ENCODE results near the gene MSI2.
A peak's percentile ranks its signal among the peaks of the same experiment; 100 is the strongest.

MSI2 gene

DNA sequence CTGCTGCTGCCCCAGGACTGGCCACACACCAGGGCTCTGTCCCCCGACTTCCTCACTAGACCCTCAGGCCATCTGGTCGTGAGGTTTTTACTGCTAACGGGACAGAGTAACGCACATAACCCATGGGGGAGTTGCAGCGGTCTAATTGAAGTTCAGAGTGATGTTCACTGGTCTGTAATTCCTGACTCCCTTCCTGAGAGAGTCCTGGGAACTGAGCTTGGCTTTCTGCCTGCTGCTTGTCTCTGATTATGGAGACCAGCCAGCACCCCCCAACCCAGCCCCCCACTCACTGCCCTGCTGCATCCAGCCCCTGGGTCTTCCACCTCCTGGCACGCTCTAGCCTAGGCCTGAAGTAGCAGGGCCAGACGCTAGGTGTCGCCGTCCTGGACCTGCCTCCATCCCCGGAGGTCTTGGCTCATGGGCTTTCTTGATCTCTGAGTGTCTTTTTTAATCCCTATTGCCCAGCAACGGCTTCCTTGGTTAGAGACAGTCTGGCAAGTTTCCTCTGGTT lies 295.8 kb downstream of the MSI2 start:
- DNase-seq (ENCODE audit: low read depth), result no peak
- no peak overlapping the region for H3K4me3 ChIP-seq (ENCODE audit: control insufficient read depth, low read depth, low read length)
- TF ChIP-seq, protein P1, sequence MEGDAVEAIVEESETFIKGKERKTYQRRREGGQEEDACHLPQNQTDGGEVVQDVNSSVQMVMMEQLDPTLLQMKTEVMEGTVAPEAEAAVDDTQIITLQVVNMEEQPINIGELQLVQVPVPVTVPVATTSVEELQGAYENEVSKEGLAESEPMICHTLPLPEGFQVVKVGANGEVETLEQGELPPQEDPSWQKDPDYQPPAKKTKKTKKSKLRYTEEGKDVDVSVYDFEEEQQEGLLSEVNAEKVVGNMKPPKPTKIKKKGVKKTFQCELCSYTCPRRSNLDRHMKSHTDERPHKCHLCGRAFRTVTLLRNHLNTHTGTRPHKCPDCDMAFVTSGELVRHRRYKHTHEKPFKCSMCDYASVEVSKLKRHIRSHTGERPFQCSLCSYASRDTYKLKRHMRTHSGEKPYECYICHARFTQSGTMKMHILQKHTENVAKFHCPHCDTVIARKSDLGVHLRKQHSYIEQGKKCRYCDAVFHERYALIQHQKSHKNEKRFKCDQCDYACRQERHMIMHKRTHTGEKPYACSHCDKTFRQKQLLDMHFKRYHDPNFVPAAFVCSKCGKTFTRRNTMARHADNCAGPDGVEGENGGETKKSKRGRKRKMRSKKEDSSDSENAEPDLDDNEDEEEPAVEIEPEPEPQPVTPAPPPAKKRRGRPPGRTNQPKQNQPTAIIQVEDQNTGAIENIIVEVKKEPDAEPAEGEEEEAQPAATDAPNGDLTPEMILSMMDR (IDR thresholded peaks at IDR 0.05; ENCODE audit: control insufficient read depth, insufficient read depth, low read depth, low read length, missing control alignments), result peak; percentile 49

DNA sequence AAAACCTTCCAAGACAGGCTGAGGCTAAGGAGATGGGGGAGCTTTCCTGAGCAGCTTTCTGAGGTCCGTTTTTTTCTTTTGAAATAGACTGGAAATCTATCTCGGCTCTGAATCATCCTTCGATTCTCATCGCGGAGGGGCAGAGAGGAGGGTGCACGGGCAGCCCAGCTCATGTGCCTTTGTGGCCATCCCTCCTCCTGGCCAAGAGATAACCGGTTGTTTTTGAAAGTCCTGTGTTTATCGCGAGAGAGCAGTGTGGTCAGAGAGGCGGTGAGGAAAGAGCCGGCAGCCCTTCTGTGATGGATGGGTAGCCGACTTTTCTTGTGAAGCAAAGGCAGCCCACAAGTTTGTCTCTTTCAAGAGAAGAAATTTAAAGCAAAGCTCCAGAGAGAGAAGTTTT lies 297.2 kb downstream of the MSI2 start:
- TF ChIP-seq, protein P1 (IDR thresholded peaks at IDR 0.05; ENCODE audit: control insufficient read depth, insufficient read depth, low read depth, low read length, missing control alignments), result no peak
- no peak overlapping the region for H3K4me3 ChIP-seq (ENCODE audit: control insufficient read depth, low read depth, low read length)
- no peak for DNase-seq (ENCODE audit: low read depth)

DNA sequence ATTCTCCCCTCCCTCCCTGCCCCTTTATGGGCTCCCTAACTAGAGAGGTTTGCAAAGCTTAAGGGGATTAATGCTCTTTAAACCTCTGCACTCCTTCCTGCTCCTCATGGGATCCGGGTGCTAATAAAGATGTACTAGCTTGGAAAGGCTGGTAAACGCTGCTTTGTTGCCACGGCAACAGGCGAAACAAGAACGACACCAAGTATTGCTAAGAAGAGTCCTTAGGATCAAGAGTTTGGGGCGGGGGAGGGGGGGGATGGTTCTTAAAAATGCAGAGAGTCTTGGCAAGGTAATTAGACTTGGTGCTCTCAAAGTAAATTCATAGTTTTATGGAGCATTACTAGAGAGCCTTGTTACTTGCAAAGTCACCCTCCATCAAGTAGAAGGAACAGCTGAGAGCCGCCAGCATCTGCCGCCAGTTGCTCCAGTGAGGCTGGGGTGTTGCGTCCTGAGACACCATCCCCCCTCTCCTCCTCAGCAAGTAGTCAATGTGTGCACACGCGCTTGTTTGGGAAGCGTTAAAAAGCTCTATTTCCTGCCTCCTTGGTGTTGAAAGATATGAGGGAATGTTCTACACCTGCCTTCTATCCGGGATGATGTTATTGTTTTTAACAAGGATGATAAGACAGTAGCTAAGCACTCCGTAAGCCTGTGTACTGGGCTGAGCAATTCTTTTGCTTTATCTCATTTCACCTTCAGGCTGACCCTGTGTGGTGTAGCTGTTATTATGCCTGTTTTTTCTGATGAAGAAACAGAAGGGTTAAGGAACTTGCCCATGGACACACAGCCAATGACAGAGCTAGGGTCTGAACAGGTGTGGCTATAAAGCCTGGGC lies 297.9 kb downstream of the MSI2 start:
- TF ChIP-seq, protein P1 (IDR thresholded peaks at IDR 0.05; ENCODE audit: control insufficient read depth, insufficient read depth, low read depth, low read length, missing control alignments), result no peak
- H3K4me3 ChIP-seq (ENCODE audit: control insufficient read depth, low read depth, low read length), result no peak overlapping the region
- DNase-seq (ENCODE audit: low read depth), result no peak

DNA sequence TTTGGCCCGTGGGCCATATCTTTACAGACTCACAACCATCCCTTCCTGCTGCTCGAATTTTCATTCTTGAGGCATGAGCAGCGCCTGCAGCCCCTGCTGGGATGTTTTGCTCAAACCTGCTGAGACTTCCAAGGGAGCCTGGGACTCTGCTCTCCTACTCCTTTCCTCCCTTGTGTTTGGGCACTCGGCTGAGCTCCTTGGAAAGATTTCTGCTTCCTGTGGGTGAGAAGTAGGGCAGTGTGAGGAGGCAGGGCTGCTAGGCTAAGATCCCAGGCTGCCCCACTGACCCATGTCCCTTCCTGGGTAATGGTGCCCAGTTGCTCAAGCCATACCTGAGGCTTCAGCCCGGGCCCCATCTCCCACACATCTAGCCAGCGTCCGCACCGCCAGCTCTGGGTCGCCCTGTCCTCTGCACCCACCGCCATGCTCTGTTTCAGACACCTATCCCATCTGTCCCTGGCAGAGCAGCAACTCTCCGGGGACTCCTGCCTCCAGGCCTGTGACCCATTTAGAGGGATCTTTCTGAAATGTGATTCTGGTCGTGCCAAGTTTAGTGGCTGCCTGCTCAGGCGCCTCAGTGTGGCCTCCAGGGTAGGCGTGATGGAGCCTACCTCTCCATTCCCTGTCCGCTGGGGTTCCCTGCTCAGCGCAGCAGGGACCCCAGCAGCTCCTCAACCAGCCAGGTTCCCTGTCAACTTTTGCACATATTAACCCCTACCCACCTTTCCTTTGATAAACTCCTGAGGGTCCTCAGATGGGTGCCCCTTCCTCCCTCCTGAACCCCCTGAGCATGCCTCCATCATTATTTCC lies 298.7 kb downstream of the MSI2 start:
- no peak for DNase-seq (ENCODE audit: low read depth)
- H3K4me3 ChIP-seq (ENCODE audit: control insufficient read depth, low read depth, low read length), result no peak overlapping the region
- TF ChIP-seq, protein P1 (IDR thresholded peaks at IDR 0.05; ENCODE audit: control insufficient read depth, insufficient read depth, low read depth, low read length, missing control alignments), result no peak

DNA sequence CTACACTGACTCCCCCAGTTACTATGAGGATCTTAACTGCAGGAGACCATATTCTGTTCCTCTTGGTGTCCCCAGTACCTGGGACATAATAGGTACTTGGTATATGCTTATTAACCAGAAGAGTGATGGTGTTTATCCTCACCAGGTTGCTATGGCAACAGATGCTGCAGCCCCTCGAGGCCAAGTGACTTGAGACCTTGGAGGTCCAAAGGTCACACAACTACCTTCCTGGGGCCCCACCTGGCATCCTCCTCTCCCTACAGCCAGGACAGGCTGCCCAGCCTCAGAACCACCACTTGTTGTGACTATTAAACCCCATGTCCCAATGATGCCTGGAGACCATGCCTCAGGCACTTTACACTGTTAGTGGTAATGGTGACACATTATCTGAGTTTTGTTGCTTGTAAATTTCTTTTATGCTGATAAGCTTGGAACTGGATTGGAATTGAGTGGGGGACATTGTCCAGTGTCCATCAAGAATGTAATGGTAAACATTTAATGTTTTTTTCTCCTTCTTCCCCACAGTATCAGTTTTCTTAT lies 299.4 kb downstream of the MSI2 start:
- no peak overlapping the region for H3K4me3 ChIP-seq (ENCODE audit: control insufficient read depth, low read depth, low read length)
- DNase-seq (ENCODE audit: low read depth), result no peak
- TF ChIP-seq, protein P1 (IDR thresholded peaks at IDR 0.05; ENCODE audit: control insufficient read depth, insufficient read depth, low read depth, low read length, missing control alignments), result no peak

DNA sequence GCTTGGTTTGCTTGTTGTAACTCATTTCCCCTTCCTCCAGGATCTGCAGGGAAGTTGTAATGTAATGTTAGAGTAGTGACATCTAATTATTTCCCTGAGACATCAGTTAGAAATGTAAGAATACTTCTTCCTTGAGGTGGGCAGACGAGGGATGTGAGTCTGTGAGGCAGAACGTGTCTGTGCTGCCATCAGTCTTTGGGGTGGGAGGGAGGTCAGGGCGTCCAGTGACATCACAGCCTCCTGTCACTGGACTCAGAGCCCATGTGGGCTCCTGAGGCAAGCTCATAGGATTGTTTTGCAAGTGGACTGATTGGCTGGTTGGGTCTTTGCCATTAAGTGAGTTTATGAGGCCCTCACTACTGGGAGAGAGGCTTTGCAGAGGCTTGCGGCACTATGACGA lies 300.0 kb downstream of the MSI2 start:
- no peak for DNase-seq (ENCODE audit: low read depth)
- no peak overlapping the region for H3K4me3 ChIP-seq (ENCODE audit: control insufficient read depth, low read depth, low read length)
- TF ChIP-seq, protein P1 (IDR thresholded peaks at IDR 0.05; ENCODE audit: control insufficient read depth, insufficient read depth, low read depth, low read length, missing control alignments), result no peak

All from AG09309 (cell line).